Transverse colon (tissue), 4 donors: ENCODE results near the gene RHOV. TPM values are rescaled to one million over a fixed set of nuclear protein-coding genes. Genes with fewer than 3 reads are reported as not detected.

Experiments
- DNase-seq: peaks from one replicate; pipeline ENCODE4 v3.0.0-alpha.2; 2019
- H3K27ac ChIP-seq, 4 donors: fragments of 200-600 bp; sonication (generic); 2 replicates each; pipeline ENCODE4 v1.5.1; 2016 to 2018; ENCODE audit warnings: inconsistent platforms in 4 of 4
- H3K27me3 ChIP-seq: fragments of 200-600 bp; sonication (generic); 2 replicates; pipeline ENCODE4 v1.5.1; 2017; ENCODE audit warnings: inconsistent platforms
- H3K36me3 ChIP-seq, 4 donors: fragments of 200-600 bp; sonication (generic); 2 replicates each; pipeline ENCODE4 v1.5.1; 2017 to 2019; ENCODE audit warnings: inconsistent platforms in 4 of 4
- H3K4me1 ChIP-seq, 4 donors: fragments of 200-600 bp; sonication (generic); 2 replicates each; pipeline ENCODE4 v1.5.1; 2017 to 2020; ENCODE audit warnings: inconsistent platforms in 4 of 4
- H3K4me3 ChIP-seq, 4 donors: fragments of 200-600 bp; sonication (generic); 1 replicate in 1 of 4; 2 replicates in 3 of 4; pipeline versions ENCODE4 v1.5.1 to v1.6.1; 2017 to 2019; ENCODE audit warnings: inconsistent platforms in 4 of 4
- H3K9me3 ChIP-seq, 2 donors: fragments of 200-600 bp; sonication (generic); 2 replicates each; pipeline ENCODE4 v1.5.1; 2017 to 2019; ENCODE audit warnings: inconsistent platforms in 2 of 2
- CTCF ChIP-seq, 5 experiments: fragments of 200-600 bp in 3 of 5; fragments of 450-650 bp in 2 of 5; sonication (generic) in 3 of 5; IDR thresholded peaks; 1 replicate in 2 of 5; 2 replicates in 3 of 5; pipeline ENCODE4 v1.5.1; 2016 to 2017; ENCODE audit warnings: antibody characterized with exemption in 5 of 5, inconsistent platforms in 3 of 5, mild to moderate bottlenecking in 2 of 5, moderate library complexity in 1 of 5
- EP300 ChIP-seq: sonication (generic); formaldehyde crosslinking; IDR thresholded peaks from one replicate; pipeline ENCODE4 v1.6.1; 2017; ENCODE audit warnings: antibody characterized with exemption, low read depth
- POLR2A ChIP-seq: fragments of 450-650 bp; IDR thresholded peaks from one replicate; pipeline ENCODE4 v1.6.1; 2016; ENCODE audit warnings: antibody characterized with exemption, mild to moderate bottlenecking, moderate library complexity
- POLR2AphosphoS5 ChIP-seq, 3 donors: sonication (generic); formaldehyde crosslinking; IDR thresholded peaks; one replicate each; pipeline ENCODE4 v1.6.1; 2016; ENCODE audit warnings: antibody characterized with exemption in 3 of 3
- WGBS, 2 donors: methylation state at CpG; one replicate each; pipeline ENCODE4 v1.1.5; 2018; ENCODE audit warnings: low coverage in 1 of 2; 5-methylcytosine and 5-hydroxymethylcytosine counted together
- in situ Hi-C, 4 donors: fragments of 200-750 bp; cut with MboI; loops; one replicate each; pipeline versions ENCODE4 v1.15.0 to v1.15.1; 2017; ENCODE audit warnings: low sequenced_read_pairs in 3 of 4, low pct_ligation_motif_present in 1 of 4, low pct_unique_long_range_greater_than_20kb in 1 of 4
- intact Hi-C: fragments of 100-400 bp; cut with DNase I; formaldehyde crosslinking; loops from one replicate; pipeline ENCODE4 v1.15.1; 2023; ENCODE audit warnings: low total_unique reads
- total RNA-seq, 4 donors: library from RNA; depleted of rRNA; stranded (reverse); fragments of >200 nt; gene quantifications; one replicate each; pipeline ENCODE4 v1.1.0, GENCODE V29; 2016

Gene RHOV
- total RNA-seq, 4 donors from 2014 or later, result 2.7 to 6.7 (median 4.0) TPM

GRCh38 chr15:40912478-40912877 lies 38.4 kb upstream of the RHOV start:
- Histone ChIP-seq H3K4me3 (no peak overlapping the region), H3K27me3 (no peaks in the 10 kb centered on the region), H3K4me1 (peaks cover 8 to 21% (median 11%) of the 10 kb centered on the region in 4 donors), H3K27ac (no peak overlapping the region), H3K9me3 (no peaks in the 10 kb centered on the region), H3K36me3 (no peaks in the 10 kb centered on the region)
- no peak for TF ChIP-seq POLR2AphosphoS5 (IDR thresholded peaks at IDR 0.05)
- TF ChIP-seq EP300, result no peak
- no peak for TF ChIP-seq POLR2A
- no peak for TF ChIP-seq CTCF (IDR thresholded peaks at IDR 0.05)
- in situ Hi-C loops, result loop anchor here in 1 of 4 donors (25.0 kb wide), 1 partner anchor 100 kb away; no protein-coding TSS in a partner anchor
- WGBS, 2 donors, result 72% methylated on average over 6 of the region's 6 CpGs; no CpG with 5 or more reads in 1 of the 2 donors
- DNase-seq, result no peak
- intact Hi-C loops, result no loop called here

DNA sequence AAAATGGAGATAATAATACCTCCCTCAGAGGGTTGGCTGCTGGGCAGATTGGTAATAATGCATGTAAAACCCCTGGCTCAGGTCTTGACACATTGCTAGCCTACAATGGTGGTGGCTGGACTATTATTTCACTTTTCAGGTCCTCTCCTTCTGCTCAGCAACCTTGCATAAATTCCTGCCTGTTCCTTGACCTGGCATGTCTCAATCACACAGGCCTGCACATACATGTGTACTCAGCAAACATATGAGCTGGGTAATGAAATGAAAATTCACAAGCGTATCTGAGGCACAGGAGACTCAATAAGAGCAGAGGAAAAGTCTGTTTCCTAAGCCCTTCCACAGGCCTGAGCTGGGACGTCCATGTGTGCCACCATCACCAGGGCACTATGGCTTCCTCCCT lies 37.7 kb upstream of the RHOV start:
- Histone ChIP-seq H3K27me3 (no peaks in the 10 kb centered on the region), H3K36me3 (no peaks in the 10 kb centered on the region), H3K4me3 (no peak overlapping the region), H3K27ac (no peak overlapping the region), H3K9me3 (no peaks in the 10 kb centered on the region), H3K4me1 (peaks cover 16 to 29% (median 19%) of the 10 kb centered on the region in 4 donors)
- 75 to 94% methylated on average over 2 of the region's 2 CpGs for WGBS, 2 donors
- TF ChIP-seq POLR2AphosphoS5 (IDR thresholded peaks at IDR 0.05) (no peak), EP300 (no peak), CTCF (IDR thresholded peaks at IDR 0.05) (no peak), POLR2A (no peak)
- no peak for DNase-seq
- intact Hi-C loops (no loop called here), in situ Hi-C loops (loop anchor here in 1 of 4 donors (25.0 kb wide), 1 partner anchor 101 kb away; no protein-coding TSS in a partner anchor)

DNA sequence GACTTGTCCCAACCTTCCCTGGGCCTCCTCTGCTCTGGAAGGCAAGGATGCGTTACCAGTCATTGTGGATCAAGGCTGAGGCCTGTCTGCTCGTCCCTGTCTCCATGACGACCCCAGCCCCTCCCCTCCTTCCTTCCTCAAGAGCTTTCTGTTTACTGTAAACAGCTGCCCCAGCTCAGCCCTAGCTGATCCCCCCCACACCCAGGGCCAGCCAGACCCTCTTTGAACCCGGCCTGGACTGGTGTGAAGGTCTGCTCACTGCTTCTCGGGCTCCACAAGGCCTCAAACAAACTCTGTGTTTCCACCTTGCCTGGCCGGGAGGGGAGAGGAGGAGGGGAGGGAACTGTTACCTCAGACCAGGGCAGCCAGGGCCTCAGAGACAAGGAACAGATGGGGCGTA lies 37.1 kb upstream of the RHOV start:
- H3K27ac ChIP-seq, result no peak overlapping the region
- no peak overlapping the region for H3K4me3 ChIP-seq
- H3K27me3 ChIP-seq, result no peaks in the 10 kb centered on the region
- TF ChIP-seq EP300 (no peak), POLR2AphosphoS5 (IDR thresholded peaks at IDR 0.05) (no peak), CTCF (IDR thresholded peaks at IDR 0.05) (no peak)
- H3K4me1 ChIP-seq, result peaks cover 19 to 35% (median 25%) of the 10 kb centered on the region in 4 donors
- no peak for DNase-seq
- intact Hi-C loops (no loop called here), in situ Hi-C loops (loop anchor here in 1 of 4 donors (25.0 kb wide), 1 partner anchor 101 kb away; no protein-coding TSS in a partner anchor)
- H3K9me3 ChIP-seq, result no peaks in the 10 kb centered on the region
- no peaks in the 10 kb centered on the region for H3K36me3 ChIP-seq
- WGBS, 2 donors, result 64% methylated on average over 7 of the region's 7 CpGs; no CpG with 5 or more reads in 1 of the 2 donors

- H3K4me1 ChIP-seq, result peaks cover 24 to 43% (median 32%) of the 10 kb centered on the region in 4 donors
- intact Hi-C loops, result no loop called here
- H3K27ac ChIP-seq, result no peak overlapping the region
Observed at GRCh38 chr15:40909662-40910630, 35.9 kb upstream of the RHOV start.

More at GRCh38 chr15:40909662-40910630, 35.9 kb upstream of the RHOV start:
- TF ChIP-seq POLR2A, result no peak
- TF ChIP-seq EP300, result no peak
- TF ChIP-seq POLR2AphosphoS5 (IDR thresholded peaks at IDR 0.05), result no peak
- no peak for TF ChIP-seq CTCF (IDR thresholded peaks at IDR 0.05)
- Histone ChIP-seq H3K36me3 (no peaks in the 10 kb centered on the region), H3K4me3 (no peak overlapping the region), H3K27me3 (no peaks in the 10 kb centered on the region), H3K9me3 (no peaks in the 10 kb centered on the region)
- DNase-seq, result no peak
- WGBS, 2 donors, result 70 to 77% methylated on average over 5 to 17 of the region's 17 CpGs
- in situ Hi-C loops, result loop anchor here (10.0 to 25.0 kb wide), 3 partner anchors 102 to 275 kb away; no protein-coding TSS in a partner anchor
